Activated T-cell treated with anti-CD3 and anti-CD28 coated beads, Interleukin-2, amount 50 U/mL, for 24 hours (primary cell): Measurements from ENCODE around the gene ALDH3A1.

Experiments used
- DNase-seq: peaks from one replicate; pipeline ENCODE4 v3.0.0-alpha.2; 2020
- H3K27ac Mint-ChIP-seq: 2 replicates; pipeline ENCODE4 v1.8.0; 2020; ENCODE audit warnings: mild to moderate bottlenecking, mixed read lengths
- H3K27me3 Mint-ChIP-seq: 2 replicates; pipeline ENCODE4 v1.8.0; 2020; ENCODE audit warnings: mixed read lengths
- H3K36me3 Mint-ChIP-seq: 2 replicates; pipeline ENCODE4 v1.8.0; 2020; ENCODE audit warnings: low read depth, mixed read lengths
- H3K4me1 Mint-ChIP-seq: 2 replicates; pipeline ENCODE4 v1.8.0; 2020; ENCODE audit warnings: low read depth, mixed read lengths
- H3K4me3 Mint-ChIP-seq: 2 replicates; pipeline ENCODE4 v1.8.0; 2020; ENCODE audit warnings: mild to moderate bottlenecking, moderate library complexity, mixed read lengths
- H3K9me3 Mint-ChIP-seq: 2 replicates; pipeline ENCODE4 v1.8.0; 2020; ENCODE audit warnings: mixed read lengths

The ALDH3A1 gene

DNA sequence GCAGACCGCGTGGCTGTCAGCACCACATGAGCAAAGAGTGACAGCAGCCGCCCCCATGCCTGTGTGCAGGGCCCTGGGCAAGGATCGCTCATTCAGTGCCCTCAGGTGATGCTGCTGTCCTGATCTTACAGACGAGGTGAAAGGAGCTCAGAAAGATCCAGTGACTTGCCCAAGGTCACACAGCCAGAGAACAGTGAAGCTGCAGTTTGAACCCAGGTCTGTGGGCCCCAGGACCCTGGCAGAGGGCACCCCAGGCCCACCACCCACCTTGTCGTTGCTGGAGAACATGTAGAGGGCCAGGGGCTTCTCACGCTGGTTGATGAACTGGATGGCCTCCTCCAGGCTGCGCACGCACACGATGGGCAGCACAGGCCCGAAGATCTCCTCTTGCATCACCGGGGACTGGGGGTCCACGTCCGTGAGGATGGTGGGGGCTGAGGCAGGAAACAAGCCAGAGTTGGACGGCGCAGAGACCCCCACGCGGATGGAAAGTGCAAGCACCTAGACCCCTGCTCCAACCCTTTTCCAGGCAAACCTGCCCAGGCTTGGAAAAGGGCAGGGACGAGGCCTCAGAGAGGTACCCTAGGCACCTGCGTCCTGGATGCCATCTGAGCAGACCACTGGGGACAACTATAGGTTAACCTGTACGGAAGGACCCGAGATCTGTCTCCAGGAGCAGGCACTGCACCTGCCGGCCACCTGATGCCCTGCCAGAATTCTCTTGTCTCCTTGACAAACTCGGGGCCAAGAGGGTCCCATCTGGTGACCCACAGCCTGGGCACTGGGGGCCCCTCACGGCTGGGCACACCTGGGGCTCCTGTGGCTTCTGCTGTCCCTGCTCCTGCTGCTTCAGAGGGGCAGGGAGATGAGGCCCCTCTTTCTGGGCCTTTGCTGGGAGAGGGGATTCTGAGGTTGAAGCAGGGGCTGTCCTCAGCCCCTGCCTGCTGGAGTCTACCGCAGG, 8.6 kb downstream of the ALDH3A1 start:
- no peak overlapping the region for H3K4me3 Mint-ChIP-seq
- H3K27ac Mint-ChIP-seq, result no peak overlapping the region
- H3K36me3 Mint-ChIP-seq, result no peaks in the 10 kb centered on the region
- H3K9me3 Mint-ChIP-seq, result no peaks in the 10 kb centered on the region
- H3K4me1 Mint-ChIP-seq, result peaks cover 3% of the 10 kb centered on the region
- H3K27me3 Mint-ChIP-seq, result no peaks in the 10 kb centered on the region
- DNase-seq, result no peak

GRCh38 chr17:19738757-19739156, 9.3 kb downstream of the ALDH3A1 start:
- Mint-ChIP-seq H3K36me3 (no peaks in the 10 kb centered on the region), H3K27ac (no peak overlapping the region), H3K9me3 (no peaks in the 10 kb centered on the region), H3K4me1 (no peaks in the 10 kb centered on the region), H3K4me3 (no peak overlapping the region), H3K27me3 (no peaks in the 10 kb centered on the region)
- DNase-seq, result no peak

- Mint-ChIP-seq H3K9me3 (no peaks in the 10 kb centered on the region), H3K4me3 (no peak overlapping the region), H3K27me3 (no peaks in the 10 kb centered on the region), H3K36me3 (no peaks in the 10 kb centered on the region), H3K4me1 (no peaks in the 10 kb centered on the region), H3K27ac (no peak overlapping the region)
- no peak for DNase-seq
Measured at GRCh38 chr17:19738073-19738449, 10.0 kb downstream of the ALDH3A1 start.

GRCh38 chr17:19737305-19738072, 10.6 kb downstream of the ALDH3A1 start:
- H3K27ac Mint-ChIP-seq, result no peak overlapping the region
- no peak overlapping the region for H3K4me3 Mint-ChIP-seq
- H3K4me1 Mint-ChIP-seq, result no peaks in the 10 kb centered on the region
- no peak for DNase-seq
- no peaks in the 10 kb centered on the region for H3K9me3 Mint-ChIP-seq
- no peaks in the 10 kb centered on the region for H3K36me3 Mint-ChIP-seq
- no peaks in the 10 kb centered on the region for H3K27me3 Mint-ChIP-seq

DNA sequence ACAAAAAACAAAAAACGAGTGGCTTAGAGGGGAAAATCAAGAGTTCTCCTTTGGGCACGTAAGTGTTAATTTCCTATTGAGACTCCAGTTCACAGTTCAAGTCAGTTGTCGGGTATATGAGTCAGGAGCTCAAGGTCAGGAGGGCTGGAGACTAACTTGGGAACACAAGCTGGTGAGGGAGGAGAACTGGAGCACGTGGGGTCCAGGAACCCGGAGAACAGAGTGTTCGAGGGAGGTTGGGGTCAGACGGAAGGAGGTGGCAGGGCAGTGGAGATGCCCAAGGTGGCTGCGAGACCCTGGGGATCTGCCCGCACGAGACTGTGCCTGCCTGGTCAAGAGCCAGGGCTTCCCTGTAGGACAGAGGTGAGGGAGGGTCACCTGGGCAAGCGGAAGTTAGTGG, 12.0 kb downstream of the ALDH3A1 start:
- Mint-ChIP-seq H3K4me1 (no peaks in the 10 kb centered on the region), H3K4me3 (no peak overlapping the region), H3K27me3 (no peaks in the 10 kb centered on the region), H3K9me3 (no peaks in the 10 kb centered on the region), H3K27ac (no peak overlapping the region), H3K36me3 (no peaks in the 10 kb centered on the region)
- DNase-seq, result no peak

DNA sequence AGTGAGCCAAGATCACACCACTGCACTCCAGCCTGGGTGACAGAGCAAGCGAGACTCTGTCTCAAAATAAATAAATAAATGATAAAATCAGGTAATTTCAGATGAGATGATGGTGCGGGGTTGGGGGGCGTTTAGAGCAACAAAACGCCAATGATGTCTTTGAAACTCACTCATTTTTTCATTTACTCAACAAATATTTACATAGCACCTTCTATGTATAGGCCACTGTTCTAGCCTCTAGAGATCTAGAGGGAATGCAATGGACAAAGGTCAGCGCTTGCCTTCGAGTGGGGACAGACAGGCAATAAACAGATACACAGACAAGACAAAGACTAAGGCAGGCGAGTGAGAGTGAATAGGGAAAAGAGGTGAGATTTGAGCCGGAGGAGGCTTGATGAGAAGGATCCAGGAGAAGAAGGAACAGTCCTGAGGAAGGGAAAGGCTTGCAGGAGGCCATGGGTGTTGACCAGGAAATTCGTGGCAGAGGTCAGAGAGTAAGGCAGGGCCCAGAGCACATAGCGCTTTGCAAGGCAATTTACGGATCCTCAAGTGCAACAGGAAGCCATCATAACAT, 14.1 kb downstream of the ALDH3A1 start:
- no peaks in the 10 kb centered on the region for H3K9me3 Mint-ChIP-seq
- no peak overlapping the region for H3K4me3 Mint-ChIP-seq
- no peaks in the 10 kb centered on the region for H3K36me3 Mint-ChIP-seq
- no peaks in the 10 kb centered on the region for H3K27me3 Mint-ChIP-seq
- no peak for DNase-seq
- H3K27ac Mint-ChIP-seq, result no peak overlapping the region
- H3K4me1 Mint-ChIP-seq, result no peaks in the 10 kb centered on the region

- no peaks in the 10 kb centered on the region for H3K4me1 Mint-ChIP-seq
- H3K27me3 Mint-ChIP-seq, result no peaks in the 10 kb centered on the region
- no peaks in the 10 kb centered on the region for H3K36me3 Mint-ChIP-seq
- H3K27ac Mint-ChIP-seq, result no peak overlapping the region
- DNase-seq, result no peak
- H3K4me3 Mint-ChIP-seq, result no peak overlapping the region
- no peaks in the 10 kb centered on the region for H3K9me3 Mint-ChIP-seq
Measured at GRCh38 chr17:19731626-19732025, 16.5 kb downstream of the ALDH3A1 start.

DNA sequence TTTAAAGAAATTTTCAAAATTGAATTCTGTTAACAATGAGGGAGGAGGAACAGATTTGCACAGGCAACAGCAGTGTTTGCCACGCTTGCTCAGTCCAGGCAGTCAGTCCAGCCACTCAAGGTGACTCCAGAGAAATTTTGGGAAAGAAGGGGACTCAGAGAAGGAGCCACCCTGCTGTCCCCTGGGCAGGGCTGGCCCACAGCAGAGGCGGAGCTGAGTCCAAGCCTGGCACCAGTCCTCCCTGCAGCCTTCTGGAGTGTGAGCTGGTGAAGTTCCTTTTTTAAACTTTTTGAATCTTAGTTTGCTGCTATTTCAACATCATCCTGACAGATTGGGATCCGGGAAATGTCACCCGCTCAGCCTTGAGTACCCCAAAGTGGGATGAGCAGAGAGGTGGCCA, 17.3 kb downstream of the ALDH3A1 start:
- H3K36me3 Mint-ChIP-seq, result no peaks in the 10 kb centered on the region
- H3K9me3 Mint-ChIP-seq, result no peaks in the 10 kb centered on the region
- H3K27ac Mint-ChIP-seq, result no peak overlapping the region
- DNase-seq, result no peak
- H3K4me3 Mint-ChIP-seq, result no peak overlapping the region
- H3K27me3 Mint-ChIP-seq, result no peaks in the 10 kb centered on the region
- H3K4me1 Mint-ChIP-seq, result peaks cover 2% of the 10 kb centered on the region

GRCh38 chr17:19729900-19730299, 18.2 kb downstream of the ALDH3A1 start:
- DNase-seq, result no peak
- Mint-ChIP-seq H3K4me3 (no peak overlapping the region), H3K4me1 (peaks cover 11% of the 10 kb centered on the region), H3K27me3 (no peaks in the 10 kb centered on the region), H3K27ac (no peak overlapping the region), H3K9me3 (no peaks in the 10 kb centered on the region), H3K36me3 (no peaks in the 10 kb centered on the region)

DNA sequence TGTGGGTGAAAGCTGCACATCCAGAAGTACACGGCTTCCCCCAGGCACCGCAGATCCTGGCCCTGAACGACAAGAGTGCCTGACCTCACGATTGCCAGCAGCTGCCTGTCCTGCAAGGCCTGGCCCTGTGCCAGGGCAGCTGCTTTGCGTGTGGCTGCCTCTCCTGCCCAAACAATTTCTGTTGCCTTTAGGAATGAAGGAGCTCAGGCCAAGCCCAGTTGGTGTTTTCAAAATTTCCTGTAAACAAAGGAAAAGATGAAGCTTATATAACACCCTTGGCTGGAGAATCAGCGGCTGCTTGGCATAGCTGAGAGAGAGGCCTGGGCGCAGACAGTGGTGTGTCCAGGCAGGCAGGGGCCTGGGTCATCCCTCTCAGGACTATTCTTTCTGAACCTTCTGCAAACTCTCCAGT, 20.0 kb downstream of the ALDH3A1 start:
- no peak for DNase-seq
- Mint-ChIP-seq H3K27ac (no peak overlapping the region), H3K4me3 (no peak overlapping the region)

GRCh38 chr17:19727501-19728078, 20.5 kb downstream of the ALDH3A1 start:
- DNase-seq, result no peak
- H3K27me3 Mint-ChIP-seq, result no peaks in the 10 kb centered on the region

More for the DNA sequence above, 20.0 kb downstream of the ALDH3A1 start:
- H3K27me3 Mint-ChIP-seq, result no peaks in the 10 kb centered on the region
- H3K4me1 Mint-ChIP-seq, result peaks cover 21% of the 10 kb centered on the region
- no peaks in the 10 kb centered on the region for H3K9me3 Mint-ChIP-seq
- H3K36me3 Mint-ChIP-seq, result no peaks in the 10 kb centered on the region

DNA sequence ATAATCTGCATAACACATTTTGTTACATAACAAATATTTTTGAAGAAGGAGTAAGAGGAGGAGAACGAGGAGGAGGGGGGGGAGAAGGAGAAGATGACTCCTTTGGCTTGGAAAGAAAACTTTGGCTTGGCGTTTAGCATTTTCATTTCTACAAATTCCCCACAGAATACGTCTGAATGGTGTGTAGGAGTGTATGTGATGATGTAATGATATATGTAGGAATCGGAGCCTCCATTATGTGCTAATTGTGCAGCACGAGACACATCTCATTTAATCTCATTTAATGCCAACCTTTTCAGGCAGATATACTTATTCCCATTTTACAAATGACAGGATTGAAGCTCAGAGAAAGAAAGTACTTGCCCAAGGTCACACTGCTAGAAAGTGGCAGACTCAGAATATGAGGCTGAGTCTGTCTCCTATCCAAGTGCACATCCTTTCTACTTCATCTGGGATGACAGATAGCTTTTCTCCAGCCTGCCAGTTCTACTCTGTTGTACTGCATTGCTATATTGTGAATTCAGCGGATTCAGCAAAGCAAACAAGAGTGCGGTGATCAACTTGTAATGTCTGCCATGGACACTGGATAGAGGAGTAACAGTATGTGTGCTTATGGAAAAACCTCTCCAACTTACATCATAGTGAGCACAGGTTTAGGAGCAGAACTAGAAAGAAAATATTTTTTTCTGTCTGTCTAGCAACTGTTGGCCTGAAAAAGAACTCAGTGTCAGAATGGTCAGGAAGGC, 21.3 kb downstream of the ALDH3A1 start:
- H3K4me3 Mint-ChIP-seq, result no peak overlapping the region
- peaks cover 21% of the 10 kb centered on the region for H3K4me1 Mint-ChIP-seq
- H3K27me3 Mint-ChIP-seq, result no peaks in the 10 kb centered on the region
- no peak for DNase-seq
- no peaks in the 10 kb centered on the region for H3K9me3 Mint-ChIP-seq
- no peaks in the 10 kb centered on the region for H3K36me3 Mint-ChIP-seq
- H3K27ac Mint-ChIP-seq, result no peak overlapping the region

More at GRCh38 chr17:19727501-19728078, 20.5 kb downstream of the ALDH3A1 start:
- H3K4me3 Mint-ChIP-seq, result no peak overlapping the region
- H3K27ac Mint-ChIP-seq, result no peak overlapping the region
- peaks cover 21% of the 10 kb centered on the region for H3K4me1 Mint-ChIP-seq
- H3K36me3 Mint-ChIP-seq, result no peaks in the 10 kb centered on the region
- H3K9me3 Mint-ChIP-seq, result no peaks in the 10 kb centered on the region

GRCh38 chr17:19725486-19725885, 22.6 kb downstream of the ALDH3A1 start:
- Mint-ChIP-seq H3K4me1 (peaks cover 21% of the 10 kb centered on the region), H3K4me3 (no peak overlapping the region), H3K27me3 (no peaks in the 10 kb centered on the region), H3K9me3 (no peaks in the 10 kb centered on the region), H3K36me3 (no peaks in the 10 kb centered on the region), H3K27ac (peak overlapping the region; percentile 65)
- no peak for DNase-seq
